GM23338 (cell line): ENCODE measurements around the gene SELENOM. TPM values are rescaled to one million over a fixed set of nuclear protein-coding genes. Genes with fewer than 3 reads are reported as not detected.

Experiments
- ATAC-seq: fragments of 200-7000 bp; cut with Tn5 transposase; 3 replicates; pipeline ENCODE4 v1.9.1; 2020
- DNase-seq: peaks from one replicate; pipeline ENCODE4 v3.0.0-alpha.2; 2015; ENCODE audit warnings: low spot score
- H2AFZ ChIP-seq: fragments of 200-600 bp; sonication (generic); 2 replicates; pipeline ENCODE4 v1.8.0; 2016; ENCODE audit warnings: antibody characterized with exemption, mild to moderate bottlenecking, moderate library complexity
- H3F3A ChIP-seq: fragments of 200-600 bp; sonication (generic); replicated peaks from 2 replicates; pipeline ENCODE4 v1.8.0; 2017; ENCODE audit warnings: antibody characterized with exemption, mixed run types, low read depth
- H3K27ac ChIP-seq: fragments of 200-600 bp; sonication (generic); 2 replicates; pipeline ENCODE4 v1.6.1; 2016; ENCODE audit warnings: low read depth
- H3K27me3 ChIP-seq: fragments of 200-600 bp; sonication (generic); 2 replicates; pipeline ENCODE4 v1.8.0; 2016; ENCODE audit warnings: mild to moderate bottlenecking, mixed run types, moderate library complexity; ENCODE audit not compliant: insufficient read depth
- H3K36me3 ChIP-seq: fragments of 200-600 bp; sonication (generic); 2 replicates; pipeline ENCODE4 v1.8.0; 2016; ENCODE audit warnings: mild to moderate bottlenecking; ENCODE audit not compliant: insufficient read depth
- H3K4me1 ChIP-seq: fragments of 200-600 bp; sonication (generic); 2 replicates; pipeline ENCODE4 v1.8.0; 2016; ENCODE audit warnings: mild to moderate bottlenecking, moderate library complexity; ENCODE audit not compliant: insufficient read depth
- H3K4me2 ChIP-seq: fragments of 200-600 bp; sonication (generic); 2 replicates; pipeline ENCODE4 v1.7.1; 2017; ENCODE audit warnings: mixed run types
- H3K4me3 ChIP-seq: fragments of 200-600 bp; sonication (generic); 2 replicates; pipeline ENCODE4 v1.6.1; 2016; ENCODE audit warnings: mixed run types
- H3K79me2 ChIP-seq: fragments of 200-600 bp; sonication (generic); replicated peaks from 2 replicates; pipeline ENCODE4 v1.8.0; 2017; ENCODE audit warnings: mild to moderate bottlenecking; ENCODE audit not compliant: insufficient read depth
- H3K9me2 ChIP-seq: fragments of 200-600 bp; sonication (generic); 2 replicates; pipeline ENCODE4 v1.8.0; 2017; ENCODE audit not compliant: insufficient read depth
- H4K20me1 ChIP-seq: fragments of 200-600 bp; sonication (generic); replicated peaks from 2 replicates; pipeline ENCODE4 v1.8.0; 2017; ENCODE audit warnings: mild to moderate bottlenecking; ENCODE audit not compliant: insufficient read depth
- H3K27ac Mint-ChIP-seq: 2 replicates; pipeline ENCODE4 v1.8.0; 2020; ENCODE audit warnings: inconsistent platforms, mild to moderate bottlenecking, moderate library complexity, mixed read lengths
- H3K27me3 Mint-ChIP-seq: 3 replicates; pipeline ENCODE4 v1.8.0; 2022; ENCODE audit warnings: low read depth, mild to moderate bottlenecking, moderate library complexity, mixed read lengths, inconsistent platforms; ENCODE audit not compliant: insufficient read depth, poor library complexity
- H3K36me3 Mint-ChIP-seq: 3 replicates; pipeline ENCODE4 v1.8.0; 2021; ENCODE audit warnings: low read depth, mild to moderate bottlenecking, inconsistent platforms, moderate library complexity, mixed read lengths
- H3K4me1 Mint-ChIP-seq: 3 replicates; pipeline ENCODE4 v1.8.0; 2020; ENCODE audit warnings: mild to moderate bottlenecking, inconsistent platforms, mixed read lengths
- H3K4me3 Mint-ChIP-seq: 3 replicates; pipeline ENCODE4 v1.8.0; 2021; ENCODE audit warnings: moderate library complexity, mild to moderate bottlenecking, inconsistent platforms, mixed read lengths
- H3K9me3 Mint-ChIP-seq: 3 replicates; pipeline ENCODE4 v1.8.0; 2020; ENCODE audit warnings: moderate library complexity, mild to moderate bottlenecking, inconsistent platforms, mixed read lengths
- EZH2phosphoT487 ChIP-seq: fragments of 200-600 bp; sonication (generic); IDR thresholded peaks from one replicate; pipeline ENCODE4 v1.8.1; 2018; ENCODE audit warnings: antibody characterized with exemption; ENCODE audit not compliant: unreplicated experiment
- JUNB ChIP-seq: IDR thresholded peaks from one replicate; pipeline ENCODE4 v1.6.1; 2016; ENCODE audit warnings: antibody characterized with exemption; ENCODE audit not compliant: unreplicated experiment
- STAT1 ChIP-seq: IDR thresholded peaks from one replicate; pipeline ENCODE4 v1.6.1; 2016; ENCODE audit warnings: antibody characterized with exemption; ENCODE audit not compliant: unreplicated experiment
- ZNF114 ChIP-seq: fragments of 250-450 bp; sonication (Bioruptor Pico); IDR thresholded peaks from 2 replicates; pipeline ENCODE4 v1.5.0; 2020; ENCODE audit warnings: mild to moderate bottlenecking, moderate library complexity
- ZNF331 ChIP-seq: fragments of 250-450 bp; sonication (Bioruptor Pico); IDR thresholded peaks from 2 replicates; pipeline ENCODE4 v1.5.0; 2020; ENCODE audit warnings: low read depth, mild to moderate bottlenecking, moderate library complexity
- polyA plus RNA-seq: library from polyadenylated mRNA; unstranded; fragments of >200 nt; fragmentation: Nextera tagmentation; extraction: Ambion mirVana; gene quantifications from 2 replicates; pipeline ENCODE4 v1.2.1, GENCODE V29; 2016
- total RNA-seq: library from RNA; depleted of rRNA; stranded (reverse); fragments of >200 nt; shearing (Covaris generic); gene quantifications from 2 replicates; pipeline ENCODE4 v1.2.3, GENCODE V29; 2014
- TF ChIP-seq, protein P1 (sequence below), 2 experiments: fragments of 200-600 bp in 1 of 2; sonication (generic) in 1 of 2; conservative IDR thresholded peaks; 2 replicates each; pipeline versions ENCODE4 v1.5.1 to v1.6.1; 2016 to 2017; ENCODE audit warnings: antibody characterized with exemption in 2 of 2, low read depth in 2 of 2, mild to moderate bottlenecking in 2 of 2, moderate library complexity in 1 of 2
- TF ChIP-seq, protein P2 (sequence below): IDR thresholded peaks from 2 replicates; pipeline ENCODE4 v1.6.1; 2016; ENCODE audit warnings: antibody characterized with exemption
- TF ChIP-seq, protein P3 (sequence below): IDR thresholded peaks from one replicate; pipeline ENCODE4 v1.6.1; 2018; ENCODE audit warnings: antibody characterized with exemption; ENCODE audit not compliant: unreplicated experiment

Gene SELENOM
- total and polyA plus RNA-seq, 2 experiments from 2014 or later: 44.9 to 50.8 TPM

DNA sequence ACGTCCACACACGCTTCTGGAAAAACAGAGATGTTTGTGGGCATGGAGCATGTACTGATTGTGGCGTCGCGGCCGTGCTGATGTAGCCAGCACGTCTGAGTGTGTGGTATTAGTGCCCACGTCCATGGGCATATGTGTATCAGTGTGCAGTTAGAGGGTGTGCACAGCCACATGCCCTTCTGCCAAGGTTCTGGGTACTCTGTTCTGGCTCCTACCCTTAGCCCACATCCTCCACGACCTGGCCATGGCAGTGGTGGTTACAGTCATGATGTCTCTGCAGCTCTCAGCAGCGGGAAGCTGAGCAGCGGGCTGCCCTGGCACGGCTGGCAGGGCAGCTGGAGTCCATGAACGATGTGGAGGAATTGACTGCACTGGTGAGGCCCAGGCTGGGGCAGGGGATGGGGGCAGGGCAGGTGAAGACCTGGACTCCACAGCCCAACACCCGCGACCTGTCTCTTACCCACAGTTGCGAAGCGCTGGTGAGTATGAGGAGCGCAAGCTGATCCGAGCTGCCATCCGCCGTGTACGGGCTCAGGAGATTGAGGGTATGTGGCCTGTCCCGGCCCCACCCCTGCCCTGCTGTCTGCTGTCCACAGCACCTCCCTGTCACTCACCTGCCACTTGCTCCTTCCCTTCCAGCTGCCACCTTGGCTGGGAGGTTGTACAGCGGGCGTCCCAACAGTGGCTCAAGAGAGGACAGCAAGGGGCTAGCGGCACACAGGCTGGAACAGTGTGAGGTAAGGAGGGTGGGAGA, 19.0 kb downstream of the SELENOM start:
- H3K27ac ChIP-seq: no peak overlapping the region
- no peaks in the 10 kb centered on the region for H3K36me3 Mint-ChIP-seq

DNA sequence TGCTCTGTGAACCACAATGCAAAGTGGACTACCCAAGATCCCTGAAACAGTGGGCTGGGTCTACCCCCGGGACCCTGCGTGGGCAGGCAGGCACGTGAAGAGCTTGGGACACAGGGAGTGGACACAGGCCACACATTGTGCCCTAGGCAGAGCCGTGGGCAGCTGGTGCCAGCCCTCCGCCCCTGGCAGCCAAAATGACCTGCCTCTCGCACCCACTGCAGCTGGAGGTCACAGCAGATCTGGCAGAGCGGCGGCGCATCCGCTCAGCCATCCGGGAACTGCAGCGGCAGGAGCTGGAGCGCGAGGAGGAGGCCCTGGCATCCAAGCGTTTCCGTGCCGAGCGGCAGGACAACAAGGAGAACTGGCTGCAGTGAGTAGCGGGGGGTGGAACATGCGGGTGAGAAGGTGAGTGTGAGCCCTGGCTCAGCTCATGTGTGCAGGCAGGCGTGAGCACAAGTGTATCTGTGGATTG, 19.6 kb downstream of the SELENOM start:
- H3K27ac Mint-ChIP-seq: no peak overlapping the region
- no peak for ATAC-seq
- no peak overlapping the region for H2AFZ ChIP-seq
- H3K27me3 Mint-ChIP-seq: peaks cover 20% of the 10 kb centered on the region
- H3K79me2 ChIP-seq: peaks cover 12% of the 10 kb centered on the region
- H3K27ac ChIP-seq: no peak overlapping the region
- peaks cover 8% of the 10 kb centered on the region for H3K4me1 ChIP-seq
- no peaks in the 10 kb centered on the region for H4K20me1 ChIP-seq
- H3K4me3 ChIP-seq: no peak overlapping the region
- peaks cover 18% of the 10 kb centered on the region for H3K4me1 Mint-ChIP-seq
- H3K4me3 Mint-ChIP-seq: no peak overlapping the region
- H3K27me3 ChIP-seq: no peaks in the 10 kb centered on the region
- H3K9me2 ChIP-seq: no peaks in the 10 kb centered on the region
- no peaks in the 10 kb centered on the region for H3K36me3 Mint-ChIP-seq
- H3K36me3 ChIP-seq: no peaks in the 10 kb centered on the region
- no peaks in the 10 kb centered on the region for H3K9me3 Mint-ChIP-seq
- no peaks in the 10 kb centered on the region for H3F3A ChIP-seq
- no peak overlapping the region for H3K4me2 ChIP-seq
- no peak for DNase-seq
- TF ChIP-seq, protein P1, sequence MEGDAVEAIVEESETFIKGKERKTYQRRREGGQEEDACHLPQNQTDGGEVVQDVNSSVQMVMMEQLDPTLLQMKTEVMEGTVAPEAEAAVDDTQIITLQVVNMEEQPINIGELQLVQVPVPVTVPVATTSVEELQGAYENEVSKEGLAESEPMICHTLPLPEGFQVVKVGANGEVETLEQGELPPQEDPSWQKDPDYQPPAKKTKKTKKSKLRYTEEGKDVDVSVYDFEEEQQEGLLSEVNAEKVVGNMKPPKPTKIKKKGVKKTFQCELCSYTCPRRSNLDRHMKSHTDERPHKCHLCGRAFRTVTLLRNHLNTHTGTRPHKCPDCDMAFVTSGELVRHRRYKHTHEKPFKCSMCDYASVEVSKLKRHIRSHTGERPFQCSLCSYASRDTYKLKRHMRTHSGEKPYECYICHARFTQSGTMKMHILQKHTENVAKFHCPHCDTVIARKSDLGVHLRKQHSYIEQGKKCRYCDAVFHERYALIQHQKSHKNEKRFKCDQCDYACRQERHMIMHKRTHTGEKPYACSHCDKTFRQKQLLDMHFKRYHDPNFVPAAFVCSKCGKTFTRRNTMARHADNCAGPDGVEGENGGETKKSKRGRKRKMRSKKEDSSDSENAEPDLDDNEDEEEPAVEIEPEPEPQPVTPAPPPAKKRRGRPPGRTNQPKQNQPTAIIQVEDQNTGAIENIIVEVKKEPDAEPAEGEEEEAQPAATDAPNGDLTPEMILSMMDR (conservative IDR thresholded peaks at IDR 0.05; ENCODE audit: low read depth in 2 of 2): no peak
- TF ChIP-seq, protein P2, sequence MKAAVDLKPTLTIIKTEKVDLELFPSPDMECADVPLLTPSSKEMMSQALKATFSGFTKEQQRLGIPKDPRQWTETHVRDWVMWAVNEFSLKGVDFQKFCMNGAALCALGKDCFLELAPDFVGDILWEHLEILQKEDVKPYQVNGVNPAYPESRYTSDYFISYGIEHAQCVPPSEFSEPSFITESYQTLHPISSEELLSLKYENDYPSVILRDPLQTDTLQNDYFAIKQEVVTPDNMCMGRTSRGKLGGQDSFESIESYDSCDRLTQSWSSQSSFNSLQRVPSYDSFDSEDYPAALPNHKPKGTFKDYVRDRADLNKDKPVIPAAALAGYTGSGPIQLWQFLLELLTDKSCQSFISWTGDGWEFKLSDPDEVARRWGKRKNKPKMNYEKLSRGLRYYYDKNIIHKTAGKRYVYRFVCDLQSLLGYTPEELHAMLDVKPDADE: no peak
- no peak for TF ChIP-seq ZNF331

More for the DNA sequence above, 19.0 kb downstream of the SELENOM start:
- Histone ChIP-seq H3K4me3 (no peak overlapping the region), H3F3A (no peaks in the 10 kb centered on the region), H3K9me2 (no peaks in the 10 kb centered on the region), H3K36me3 (no peaks in the 10 kb centered on the region), H4K20me1 (no peaks in the 10 kb centered on the region), H3K4me1 (peaks cover 7% of the 10 kb centered on the region), H3K4me2 (no peak overlapping the region), H3K27me3 (no peaks in the 10 kb centered on the region), H3K79me2 (peaks cover 11% of the 10 kb centered on the region), H2AFZ (no peak overlapping the region)
- ATAC-seq: no peak
- DNase-seq: no peak
- Mint-ChIP-seq H3K27ac (no peak overlapping the region), H3K9me3 (no peaks in the 10 kb centered on the region), H3K27me3 (peaks cover 21% of the 10 kb centered on the region), H3K4me1 (peaks cover 12% of the 10 kb centered on the region), H3K4me3 (no peak overlapping the region)
- TF ChIP-seq ZNF114 (CRISPR knock-in tag) (no peak), STAT1 (no peak), JUNB (no peak), EZH2phosphoT487 (no peak)
- TF ChIP-seq, protein P3, sequence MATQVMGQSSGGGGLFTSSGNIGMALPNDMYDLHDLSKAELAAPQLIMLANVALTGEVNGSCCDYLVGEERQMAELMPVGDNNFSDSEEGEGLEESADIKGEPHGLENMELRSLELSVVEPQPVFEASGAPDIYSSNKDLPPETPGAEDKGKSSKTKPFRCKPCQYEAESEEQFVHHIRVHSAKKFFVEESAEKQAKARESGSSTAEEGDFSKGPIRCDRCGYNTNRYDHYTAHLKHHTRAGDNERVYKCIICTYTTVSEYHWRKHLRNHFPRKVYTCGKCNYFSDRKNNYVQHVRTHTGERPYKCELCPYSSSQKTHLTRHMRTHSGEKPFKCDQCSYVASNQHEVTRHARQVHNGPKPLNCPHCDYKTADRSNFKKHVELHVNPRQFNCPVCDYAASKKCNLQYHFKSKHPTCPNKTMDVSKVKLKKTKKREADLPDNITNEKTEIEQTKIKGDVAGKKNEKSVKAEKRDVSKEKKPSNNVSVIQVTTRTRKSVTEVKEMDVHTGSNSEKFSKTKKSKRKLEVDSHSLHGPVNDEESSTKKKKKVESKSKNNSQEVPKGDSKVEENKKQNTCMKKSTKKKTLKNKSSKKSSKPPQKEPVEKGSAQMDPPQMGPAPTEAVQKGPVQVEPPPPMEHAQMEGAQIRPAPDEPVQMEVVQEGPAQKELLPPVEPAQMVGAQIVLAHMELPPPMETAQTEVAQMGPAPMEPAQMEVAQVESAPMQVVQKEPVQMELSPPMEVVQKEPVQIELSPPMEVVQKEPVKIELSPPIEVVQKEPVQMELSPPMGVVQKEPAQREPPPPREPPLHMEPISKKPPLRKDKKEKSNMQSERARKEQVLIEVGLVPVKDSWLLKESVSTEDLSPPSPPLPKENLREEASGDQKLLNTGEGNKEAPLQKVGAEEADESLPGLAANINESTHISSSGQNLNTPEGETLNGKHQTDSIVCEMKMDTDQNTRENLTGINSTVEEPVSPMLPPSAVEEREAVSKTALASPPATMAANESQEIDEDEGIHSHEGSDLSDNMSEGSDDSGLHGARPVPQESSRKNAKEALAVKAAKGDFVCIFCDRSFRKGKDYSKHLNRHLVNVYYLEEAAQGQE: no peak
